SK-N-SH (cell line): ENCODE data around the gene CREB3. TPM values are rescaled to one million over a fixed set of nuclear protein-coding genes. Genes with fewer than 3 reads are reported as not detected.

Experiments
- CTCF ChIA-PET: fragments of 300-600, 350-600 bp; formaldehyde crosslinking; extraction: SDS; loops from one replicate; lab custom pipeline; 2021; lab: Yijun Ruan, JAX
- POLR2A ChIA-PET: fragments of 350-600 bp; sonication (Branson Sonifier 250); formaldehyde crosslinking; extraction: SDS; loops from one replicate; lab custom pipeline; 2020; ENCODE audit warnings: antibody characterized with exemption, inconsistent platforms; lab: Yijun Ruan, JAX
- DNase-seq: peaks from one replicate; pipeline ENCODE4 v3.0.0; 2012
- H2AFZ ChIP-seq: fragments of 200-600 bp; sonication (generic); 2 replicates; pipeline ENCODE4 v1.8.1; 2016; ENCODE audit warnings: antibody characterized with exemption, mild to moderate bottlenecking, low read depth
- H3F3A ChIP-seq: fragments of 200-600 bp; sonication (generic); replicated peaks from 2 replicates; pipeline ENCODE3; 2016; ENCODE audit warnings: antibody characterized with exemption, mild to moderate bottlenecking; ENCODE audit not compliant: insufficient read depth
- H3K27ac ChIP-seq, 2 experiments: fragments of 200-500 bp in 1 of 2; fragments of 200-600 bp in 1 of 2; sonication (Bioruptor generic) in 1 of 2; sonication (generic), shearing (Covaris generic) in 1 of 2; 2 replicates each; pipeline versions ENCODE4 v1.5.1 to v1.6.1; 2014 to 2016; ENCODE audit warnings: low read depth in 2 of 2, inconsistent platforms in 1 of 2, low read length in 1 of 2, mild to moderate bottlenecking in 1 of 2, mixed read lengths in 1 of 2
- H3K27me3 ChIP-seq: fragments of 200-600 bp; sonication (generic), shearing (Covaris generic); 2 replicates; pipeline ENCODE4 v1.6.1; 2016; ENCODE audit warnings: mixed run types; ENCODE audit not compliant: insufficient read depth
- H3K36me3 ChIP-seq, 2 experiments: fragments of 200-500 bp in 1 of 2; fragments of 200-600 bp in 1 of 2; sonication (Bioruptor generic) in 1 of 2; sonication (generic) in 1 of 2; replicated peaks in 1 of 2; 2 replicates each; pipeline versions ENCODE3 to v1.5.1; 2014 to 2016; ENCODE audit warnings: low read length in 1 of 2, mild to moderate bottlenecking in 1 of 2; ENCODE audit not compliant: insufficient read depth in 2 of 2, control insufficient read depth in 1 of 2
- H3K4me1 ChIP-seq, 2 experiments: fragments of 200-500 bp in 1 of 2; fragments of 200-600 bp in 1 of 2; sonication (Bioruptor generic) in 1 of 2; sonication (generic), shearing (Covaris generic) in 1 of 2; 2 replicates each; pipeline versions ENCODE4 v1.5.1 to v1.6.1; 2014 to 2016; ENCODE audit warnings: low read depth in 1 of 2, low read length in 1 of 2, mixed run types in 1 of 2; ENCODE audit not compliant: insufficient read depth in 2 of 2, control insufficient read depth in 1 of 2
- H3K4me2 ChIP-seq: fragments of 200-600 bp; sonication (generic), shearing (Covaris generic); 2 replicates; pipeline ENCODE4 v1.6.1; 2017; ENCODE audit warnings: mixed run types
- H3K4me3 ChIP-seq, 2 experiments: fragments of 200-500 bp in 1 of 2; fragments of 200-600 bp in 1 of 2; sonication (Bioruptor generic) in 1 of 2; sonication (generic), shearing (Covaris generic) in 1 of 2; 2 replicates each; pipeline versions ENCODE4 v1.5.1 to v1.8.1; 2014 to 2016; ENCODE audit warnings: low read depth in 2 of 2, inconsistent platforms in 1 of 2, low read length in 1 of 2, mild to moderate bottlenecking in 1 of 2, mixed read lengths in 1 of 2, moderate library complexity in 1 of 2
- H3K79me2 ChIP-seq: fragments of 200-600 bp; sonication (generic); 2 replicates; pipeline ENCODE4 v1.8.1; 2017; ENCODE audit warnings: mild to moderate bottlenecking; ENCODE audit not compliant: insufficient read depth
- H3K9ac ChIP-seq: fragments of 200-600 bp; sonication (generic); 2 replicates; pipeline ENCODE4 v1.6.1; 2017; ENCODE audit warnings: mixed run types
- H3K9me2 ChIP-seq: fragments of 200-600 bp; sonication (generic); 2 replicates; pipeline ENCODE4 v1.6.1; 2017; ENCODE audit warnings: mixed run types
- H3K9me3 ChIP-seq: fragments of 200-600 bp; sonication (generic); 2 replicates; pipeline ENCODE4 v1.6.1; 2017; ENCODE audit warnings: mixed run types, mild to moderate bottlenecking, moderate library complexity
- H4K20me1 ChIP-seq: fragments of 200-600 bp; sonication (generic); 2 replicates; pipeline ENCODE4 v1.6.1; 2017; ENCODE audit warnings: mild to moderate bottlenecking, mixed run types; ENCODE audit not compliant: insufficient read depth
- CTCF ChIP-seq: fragments of 200-600 bp; sonication (generic); IDR thresholded peaks from 2 replicates; pipeline ENCODE4 v1.6.1; 2017; ENCODE audit warnings: antibody characterized with exemption, mild to moderate bottlenecking, moderate library complexity
- ELF1 ChIP-seq: IDR thresholded peaks from 2 replicates; pipeline ENCODE4 v1.4.0; 2012
- EP300 ChIP-seq, 2 experiments: IDR thresholded peaks; 2 replicates each; pipeline versions ENCODE4 v1.4.0 to v1.6.1; 2012; ENCODE audit warnings: borderline replicate concordance in 1 of 2, low read depth in 1 of 2, low read length in 1 of 2
- EZH2phosphoT487 ChIP-seq: fragments of 200-600 bp; sonication (generic); IDR thresholded peaks from 2 replicates; pipeline ENCODE4 v1.6.1; 2017; ENCODE audit warnings: low read depth, mixed run types, mild to moderate bottlenecking, antibody characterized with exemption, moderate library complexity, borderline replicate concordance
- FOXJ3 ChIP-seq: sonication (generic); formaldehyde crosslinking; IDR thresholded peaks from 2 replicates; pipeline ENCODE4 v1.5.1; 2020; ENCODE audit warnings: mild to moderate bottlenecking, missing genetic modification reagents
- IRF3 ChIP-seq: fragments of 150-350 bp; IDR thresholded peaks from 2 replicates; pipeline ENCODE4 v1.6.1; 2016; ENCODE audit warnings: mild to moderate bottlenecking, low read depth, low read length
- RCOR1 ChIP-seq: fragments of 150-350 bp; IDR thresholded peaks from 2 replicates; pipeline ENCODE4 v1.6.1; 2017; ENCODE audit warnings: antibody characterized with exemption, low read length
- RXRA ChIP-seq: IDR thresholded peaks from 2 replicates; pipeline ENCODE4 v1.4.0; 2012; ENCODE audit warnings: low read depth, mild to moderate bottlenecking, borderline replicate concordance
- SMC3 ChIP-seq: IDR thresholded peaks from 2 replicates; pipeline ENCODE4 v1.6.1; 2012; ENCODE audit warnings: low read depth, low read length, improper control_type of control experiment
- TEAD4 ChIP-seq: IDR thresholded peaks from 2 replicates; pipeline ENCODE4 v1.4.0; 2012; ENCODE audit warnings: mild to moderate bottlenecking, borderline replicate concordance; ENCODE audit not compliant: insufficient read depth
- YY1 ChIP-seq: IDR thresholded peaks from 2 replicates; pipeline ENCODE4 v1.4.0; 2012; ENCODE audit warnings: low read depth, mild to moderate bottlenecking
- WGBS: methylation state at CpG from one replicate; pipeline ENCODE4 v1.1.6; 2017; ENCODE audit warnings: low lambda C conversion rate; 5-methylcytosine and 5-hydroxymethylcytosine counted together
- polyA plus RNA-seq, 3 experiments: library from polyadenylated mRNA; depleted of rRNA; stranded (reverse); fragments of >200 nt; gene quantifications; 2 replicates each; pipeline ENCODE4 v1.2.3, GENCODE V29; 2012
- TF ChIP-seq, protein P1 (sequence below): IDR thresholded peaks from 2 replicates; pipeline ENCODE4 v1.6.1; 2012; ENCODE audit warnings: mild to moderate bottlenecking, low read depth, low read length, moderate library complexity
- TF ChIP-seq, protein P2 (sequence below): fragments of 150-350 bp; IDR thresholded peaks from 2 replicates; pipeline ENCODE4 v1.6.1; 2017; ENCODE audit warnings: antibody characterized with exemption, low read length, low read depth, borderline replicate concordance
- TF ChIP-seq, protein P3 (sequence below): IDR thresholded peaks from 2 replicates; pipeline ENCODE4 v1.4.0; 2012; ENCODE audit warnings: low read depth, borderline replicate concordance

Gene CREB3
- polyA plus RNA-seq, 1 of the 3 experiments (the other 2 are of a cell fraction): 38.6 TPM

GRCh38 chr9:35755071-35755470 lies 22.6 kb downstream of the CREB3 start (continued):
- TF ChIP-seq, protein P1, sequence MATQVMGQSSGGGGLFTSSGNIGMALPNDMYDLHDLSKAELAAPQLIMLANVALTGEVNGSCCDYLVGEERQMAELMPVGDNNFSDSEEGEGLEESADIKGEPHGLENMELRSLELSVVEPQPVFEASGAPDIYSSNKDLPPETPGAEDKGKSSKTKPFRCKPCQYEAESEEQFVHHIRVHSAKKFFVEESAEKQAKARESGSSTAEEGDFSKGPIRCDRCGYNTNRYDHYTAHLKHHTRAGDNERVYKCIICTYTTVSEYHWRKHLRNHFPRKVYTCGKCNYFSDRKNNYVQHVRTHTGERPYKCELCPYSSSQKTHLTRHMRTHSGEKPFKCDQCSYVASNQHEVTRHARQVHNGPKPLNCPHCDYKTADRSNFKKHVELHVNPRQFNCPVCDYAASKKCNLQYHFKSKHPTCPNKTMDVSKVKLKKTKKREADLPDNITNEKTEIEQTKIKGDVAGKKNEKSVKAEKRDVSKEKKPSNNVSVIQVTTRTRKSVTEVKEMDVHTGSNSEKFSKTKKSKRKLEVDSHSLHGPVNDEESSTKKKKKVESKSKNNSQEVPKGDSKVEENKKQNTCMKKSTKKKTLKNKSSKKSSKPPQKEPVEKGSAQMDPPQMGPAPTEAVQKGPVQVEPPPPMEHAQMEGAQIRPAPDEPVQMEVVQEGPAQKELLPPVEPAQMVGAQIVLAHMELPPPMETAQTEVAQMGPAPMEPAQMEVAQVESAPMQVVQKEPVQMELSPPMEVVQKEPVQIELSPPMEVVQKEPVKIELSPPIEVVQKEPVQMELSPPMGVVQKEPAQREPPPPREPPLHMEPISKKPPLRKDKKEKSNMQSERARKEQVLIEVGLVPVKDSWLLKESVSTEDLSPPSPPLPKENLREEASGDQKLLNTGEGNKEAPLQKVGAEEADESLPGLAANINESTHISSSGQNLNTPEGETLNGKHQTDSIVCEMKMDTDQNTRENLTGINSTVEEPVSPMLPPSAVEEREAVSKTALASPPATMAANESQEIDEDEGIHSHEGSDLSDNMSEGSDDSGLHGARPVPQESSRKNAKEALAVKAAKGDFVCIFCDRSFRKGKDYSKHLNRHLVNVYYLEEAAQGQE: no peak
- TF ChIP-seq TEAD4: no peak
- TF ChIP-seq, protein P2, sequence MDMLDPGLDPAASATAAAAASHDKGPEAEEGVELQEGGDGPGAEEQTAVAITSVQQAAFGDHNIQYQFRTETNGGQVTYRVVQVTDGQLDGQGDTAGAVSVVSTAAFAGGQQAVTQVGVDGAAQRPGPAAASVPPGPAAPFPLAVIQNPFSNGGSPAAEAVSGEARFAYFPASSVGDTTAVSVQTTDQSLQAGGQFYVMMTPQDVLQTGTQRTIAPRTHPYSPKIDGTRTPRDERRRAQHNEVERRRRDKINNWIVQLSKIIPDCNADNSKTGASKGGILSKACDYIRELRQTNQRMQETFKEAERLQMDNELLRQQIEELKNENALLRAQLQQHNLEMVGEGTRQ: no peak
- no peak for TF ChIP-seq YY1
- TF ChIP-seq CTCF: no peak

DNA sequence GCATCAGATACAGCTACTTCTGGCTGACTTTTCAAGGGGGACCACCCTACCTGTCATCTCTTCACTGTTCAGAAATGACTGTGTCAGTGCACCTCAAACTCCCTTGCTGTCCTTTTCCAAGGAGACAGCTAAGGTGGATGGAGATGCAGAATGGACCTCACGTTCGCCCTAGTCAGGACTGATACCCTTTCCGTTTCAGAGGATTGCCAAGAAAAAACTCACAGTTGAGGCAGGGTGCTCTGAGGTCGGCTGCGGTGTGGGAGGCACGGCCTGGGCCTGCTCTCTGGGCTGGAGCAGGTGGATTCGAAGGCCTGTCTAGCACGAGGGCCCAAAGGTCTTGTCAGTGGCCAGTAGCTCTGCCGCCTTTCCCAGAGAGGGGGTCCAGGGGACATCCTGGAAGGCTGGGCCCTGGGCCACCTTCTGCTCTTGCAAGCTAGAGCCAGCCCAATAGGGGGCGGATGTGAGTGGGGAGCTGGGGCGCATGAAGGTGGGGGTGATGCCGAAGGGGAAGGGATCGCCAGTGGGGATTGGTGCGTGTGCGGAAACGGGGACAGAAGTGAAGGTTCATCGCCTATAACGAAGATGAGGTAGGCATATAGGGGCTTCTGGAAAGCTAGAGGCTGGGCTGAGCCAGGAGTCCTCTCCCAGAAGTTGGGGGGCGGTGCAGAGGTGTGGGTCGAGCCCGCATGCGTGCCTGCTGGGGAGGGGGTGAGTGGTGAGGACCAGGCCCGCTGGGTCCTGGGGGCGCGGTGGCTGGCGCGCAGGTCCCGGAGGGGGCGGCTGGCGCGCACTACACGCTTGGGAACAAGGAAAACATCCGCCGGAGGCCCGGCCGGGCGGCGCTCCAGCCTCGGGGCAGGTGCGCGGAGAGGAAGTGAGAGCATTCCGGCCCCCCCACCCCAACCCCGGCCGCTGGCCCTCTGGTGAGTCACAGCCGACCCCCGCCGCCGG lies 24.1 kb downstream of the CREB3 start:
- Histone ChIP-seq H4K20me1 (no peaks in the 10 kb centered on the region), H2AFZ (peak overlapping the region; percentile 61; the same call in 1 of the 2 replicates), H3K79me2 (no peaks in the 10 kb centered on the region), H3K4me2 (peak overlapping the region; percentile 86), H3K9ac (peak overlapping the region; percentile 53), H3K27ac (peak overlapping the region in 1 of 2 experiments; percentile 75; a peak in 3 of 4 replicates), H3K27me3 (no peaks in the 10 kb centered on the region), H3F3A (peaks cover 9% of the 10 kb centered on the region), H3K4me1 (peaks cover 9 to 17% of the 10 kb centered on the region in 2 experiments; a peak in 3 of 4 replicates), H3K9me2 (no peaks in the 10 kb centered on the region), H3K36me3 (peaks cover 4 to 43% of the 10 kb centered on the region in 2 experiments), H3K9me3 (no peaks in the 10 kb centered on the region), H3K4me3 (peak overlapping the region; percentile 52 to 65)
- WGBS: 25% methylated on average over 26 of the region's 48 CpGs
- ChIA-PET CTCF (interaction anchor here (0.5 to 3.4 kb wide), 28 partner anchors 9 to 371 kb away, joined by 3 to 27 read pairs (median 4); partner anchors contain the start of genes ARHGEF39, CCDC107, GBA2 and RGP1), POLR2A (interaction anchor here (0.6 to 1.5 kb wide), 10 partner anchors 8 to 126 kb away, joined by 3 to 13 read pairs (median 3); partner anchors contain the start of genes CREB3, GBA2, RGP1 and TLN1)
- peak; percentile 88 for DNase-seq
- TF ChIP-seq, protein P3, sequence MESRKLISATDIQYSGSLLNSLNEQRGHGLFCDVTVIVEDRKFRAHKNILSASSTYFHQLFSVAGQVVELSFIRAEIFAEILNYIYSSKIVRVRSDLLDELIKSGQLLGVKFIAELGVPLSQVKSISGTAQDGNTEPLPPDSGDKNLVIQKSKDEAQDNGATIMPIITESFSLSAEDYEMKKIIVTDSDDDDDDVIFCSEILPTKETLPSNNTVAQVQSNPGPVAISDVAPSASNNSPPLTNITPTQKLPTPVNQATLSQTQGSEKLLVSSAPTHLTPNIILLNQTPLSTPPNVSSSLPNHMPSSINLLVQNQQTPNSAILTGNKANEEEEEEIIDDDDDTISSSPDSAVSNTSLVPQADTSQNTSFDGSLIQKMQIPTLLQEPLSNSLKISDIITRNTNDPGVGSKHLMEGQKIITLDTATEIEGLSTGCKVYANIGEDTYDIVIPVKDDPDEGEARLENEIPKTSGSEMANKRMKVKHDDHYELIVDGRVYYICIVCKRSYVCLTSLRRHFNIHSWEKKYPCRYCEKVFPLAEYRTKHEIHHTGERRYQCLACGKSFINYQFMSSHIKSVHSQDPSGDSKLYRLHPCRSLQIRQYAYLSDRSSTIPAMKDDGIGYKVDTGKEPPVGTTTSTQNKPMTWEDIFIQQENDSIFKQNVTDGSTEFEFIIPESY: no peak
- TF ChIP-seq EZH2phosphoT487 (no peak), RXRA (no peak), ELF1 (peak; percentile 22; the same call in 1 of the 2 replicates), EP300 (IDR thresholded peaks at IDR 0.05; ENCODE audit: borderline replicate concordance in 1 of 2, low read depth in 1 of 2, low read length in 1 of 2) (no peak), FOXJ3 (CRISPR knock-in tag) (no peak), CTCF (peak; percentile 61), RCOR1 (peak; percentile 17; the same call in 1 of the 2 replicates), SMC3 (peak; percentile 31; the same call in 1 of the 2 replicates), IRF3 (no peak)
